Measurements from ENCODE around the gene PDZK1.
"Not testable (repeated sequence)": the region's sequence is repeated elsewhere in the genome, so short reads cannot be mapped to it uniquely, and the experiment has no call there.

PDZK1 gene

DNA sequence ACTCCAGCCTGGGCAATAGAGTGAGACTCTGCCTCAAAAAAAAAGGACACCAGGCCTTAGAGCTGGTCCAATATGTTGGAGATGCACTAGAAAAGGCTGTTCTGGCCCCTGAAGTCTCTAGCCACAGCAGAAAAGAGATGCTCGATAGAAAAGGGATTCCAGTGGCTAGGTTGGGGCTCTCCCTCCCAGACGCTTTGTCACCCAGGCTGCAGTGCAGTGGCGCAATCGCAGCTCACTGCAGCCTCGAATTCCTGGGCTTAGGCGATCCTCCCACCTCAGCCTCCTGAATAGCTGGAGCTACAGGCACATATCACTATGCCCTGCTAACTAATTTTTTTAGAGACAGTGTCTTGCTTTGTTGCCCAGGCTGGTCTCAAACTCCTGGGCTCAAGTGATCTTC lies 18.2 kb downstream of the PDZK1 start:
- TF ChIP-seq, protein P1, sequence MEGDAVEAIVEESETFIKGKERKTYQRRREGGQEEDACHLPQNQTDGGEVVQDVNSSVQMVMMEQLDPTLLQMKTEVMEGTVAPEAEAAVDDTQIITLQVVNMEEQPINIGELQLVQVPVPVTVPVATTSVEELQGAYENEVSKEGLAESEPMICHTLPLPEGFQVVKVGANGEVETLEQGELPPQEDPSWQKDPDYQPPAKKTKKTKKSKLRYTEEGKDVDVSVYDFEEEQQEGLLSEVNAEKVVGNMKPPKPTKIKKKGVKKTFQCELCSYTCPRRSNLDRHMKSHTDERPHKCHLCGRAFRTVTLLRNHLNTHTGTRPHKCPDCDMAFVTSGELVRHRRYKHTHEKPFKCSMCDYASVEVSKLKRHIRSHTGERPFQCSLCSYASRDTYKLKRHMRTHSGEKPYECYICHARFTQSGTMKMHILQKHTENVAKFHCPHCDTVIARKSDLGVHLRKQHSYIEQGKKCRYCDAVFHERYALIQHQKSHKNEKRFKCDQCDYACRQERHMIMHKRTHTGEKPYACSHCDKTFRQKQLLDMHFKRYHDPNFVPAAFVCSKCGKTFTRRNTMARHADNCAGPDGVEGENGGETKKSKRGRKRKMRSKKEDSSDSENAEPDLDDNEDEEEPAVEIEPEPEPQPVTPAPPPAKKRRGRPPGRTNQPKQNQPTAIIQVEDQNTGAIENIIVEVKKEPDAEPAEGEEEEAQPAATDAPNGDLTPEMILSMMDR (IDR thresholded peaks at IDR 0.05; ENCODE audit: low read length, missing control alignments): no peak
- no peak overlapping the region for H3K4me3 ChIP-seq (replicated peaks; ENCODE audit: low read depth, low read length)
- DNase-seq (ENCODE audit: low read depth): no peak

DNA sequence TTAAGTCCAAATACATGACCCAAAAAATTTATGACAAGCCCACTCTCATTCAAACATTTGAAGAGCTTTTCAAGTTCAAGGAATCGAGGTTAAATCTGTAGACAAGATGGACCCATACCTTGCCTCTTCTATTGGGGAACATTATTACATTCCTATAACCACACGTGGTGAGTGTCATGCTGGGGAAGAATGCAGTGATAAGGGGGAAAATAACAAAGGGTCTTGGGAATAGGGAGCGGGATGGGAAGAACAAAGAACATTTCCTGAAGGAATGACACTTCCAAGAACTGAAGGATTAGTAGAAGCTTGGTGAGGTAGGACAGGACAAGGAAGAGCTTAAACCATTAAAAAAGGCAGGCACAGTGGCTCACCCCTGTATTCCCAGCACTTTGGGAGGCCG lies 18.8 kb downstream of the PDZK1 start:
- TF ChIP-seq, protein P1 (IDR thresholded peaks at IDR 0.05; ENCODE audit: low read length, missing control alignments): no peak
- H3K4me3 ChIP-seq (replicated peaks; ENCODE audit: low read depth, low read length): no peak overlapping the region
- DNase-seq (ENCODE audit: low read depth): no peak

DNA sequence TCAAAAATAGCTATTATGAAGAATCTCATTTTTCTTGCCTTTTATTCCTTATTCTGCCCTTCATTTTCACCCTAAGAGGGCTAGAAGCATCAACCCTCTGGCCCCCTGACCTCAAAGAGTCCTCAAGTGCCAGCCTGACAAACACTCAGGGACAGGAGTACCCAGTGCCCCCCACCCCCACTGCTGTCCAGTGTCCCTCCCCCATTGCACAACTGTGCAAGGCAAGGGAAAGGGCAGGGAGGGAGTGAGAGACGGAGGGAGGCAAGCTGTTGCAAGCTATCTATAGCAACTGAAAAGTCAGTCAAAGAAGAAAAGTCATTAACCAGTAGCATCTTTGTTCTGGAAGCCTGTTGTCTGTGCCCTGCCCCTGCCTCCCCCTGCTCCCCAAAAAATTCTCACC lies 21.1 kb downstream of the PDZK1 start:
- not testable (repeated sequence) for DNase-seq (ENCODE audit: low read depth); H3K4me3 ChIP-seq (replicated peaks; ENCODE audit: low read depth, low read length)

DNA sequence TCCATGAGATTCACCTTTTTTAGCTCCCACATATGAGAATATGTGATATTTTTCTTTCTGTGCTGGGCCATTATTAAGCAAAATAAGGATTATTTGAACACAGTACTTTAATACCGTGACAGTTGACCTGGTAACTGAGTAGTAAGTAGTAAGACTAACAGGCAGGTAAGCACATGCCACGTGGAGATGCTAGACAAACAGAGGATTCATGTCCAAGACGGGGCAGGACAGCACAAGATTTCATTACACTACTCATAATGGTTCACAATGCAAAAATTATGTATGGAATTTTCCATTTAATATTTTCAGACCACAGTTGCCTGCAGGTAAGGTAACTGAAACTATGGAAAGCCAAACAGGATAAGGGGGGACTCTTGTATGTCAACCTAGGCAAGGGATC lies 22.3 kb downstream of the PDZK1 start:
- DNase-seq (ENCODE audit: low read depth); H3K4me3 ChIP-seq (replicated peaks; ENCODE audit: low read depth, low read length): not testable (repeated sequence)

DNA sequence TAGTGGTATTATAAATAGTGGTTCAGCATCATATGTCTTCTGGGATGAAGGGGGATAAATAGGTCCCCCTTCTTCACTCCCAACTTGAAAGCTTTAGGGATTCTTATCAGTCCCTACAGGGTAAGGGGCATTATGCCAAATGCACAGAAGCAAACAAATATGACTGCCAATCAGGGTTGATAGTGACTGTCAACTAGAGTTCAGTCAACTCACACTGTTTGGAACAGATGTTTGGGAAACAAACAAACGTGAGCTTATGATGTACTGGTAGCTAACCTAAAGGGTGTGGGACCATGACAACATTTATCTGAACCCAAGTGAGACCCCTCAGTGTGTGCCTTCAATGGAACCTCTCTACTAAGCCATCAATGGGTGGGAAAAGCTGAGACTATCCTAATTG lies 34.0 kb downstream of the PDZK1 start:
- not testable (repeated sequence) for H3K4me3 ChIP-seq (replicated peaks; ENCODE audit: low read depth, low read length); DNase-seq (ENCODE audit: low read depth)

DNA sequence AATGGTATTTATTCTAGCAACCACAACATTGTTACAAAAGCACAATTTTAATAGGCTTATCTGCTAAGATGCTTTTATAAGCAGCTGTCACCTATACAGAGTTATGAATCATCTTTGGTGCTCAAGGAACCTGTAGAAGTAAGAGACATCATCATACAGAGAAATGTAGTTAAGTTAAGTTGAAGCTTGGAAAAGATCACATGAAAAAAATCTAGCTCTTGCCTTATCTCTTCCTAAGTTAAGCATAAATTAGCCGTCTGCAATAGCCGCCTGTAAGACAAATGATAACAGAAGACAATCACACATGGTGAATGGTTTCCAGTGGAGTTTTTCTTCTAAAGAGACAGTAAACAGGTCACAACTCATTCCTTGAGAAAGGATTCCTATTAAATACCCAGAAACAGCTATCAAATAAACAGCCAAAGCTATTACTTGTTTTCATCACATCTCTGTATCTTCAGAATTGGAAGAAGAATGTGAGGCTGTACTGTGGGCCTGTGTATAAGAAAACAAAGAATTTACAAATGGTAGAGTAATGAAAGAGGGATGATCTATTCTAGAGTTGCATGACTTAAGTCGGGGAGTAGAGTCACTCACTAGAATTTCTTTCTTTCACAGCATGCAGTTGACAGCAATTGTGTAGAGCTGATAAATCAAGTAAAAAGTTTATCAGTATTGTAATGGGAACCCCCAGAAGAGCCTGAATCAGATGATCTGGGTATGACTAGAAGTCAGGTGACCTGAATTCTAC lies 36.0 kb downstream of the PDZK1 start:
- not testable (repeated sequence) for DNase-seq (ENCODE audit: low read depth); H3K4me3 ChIP-seq (replicated peaks; ENCODE audit: low read depth, low read length)

DNA sequence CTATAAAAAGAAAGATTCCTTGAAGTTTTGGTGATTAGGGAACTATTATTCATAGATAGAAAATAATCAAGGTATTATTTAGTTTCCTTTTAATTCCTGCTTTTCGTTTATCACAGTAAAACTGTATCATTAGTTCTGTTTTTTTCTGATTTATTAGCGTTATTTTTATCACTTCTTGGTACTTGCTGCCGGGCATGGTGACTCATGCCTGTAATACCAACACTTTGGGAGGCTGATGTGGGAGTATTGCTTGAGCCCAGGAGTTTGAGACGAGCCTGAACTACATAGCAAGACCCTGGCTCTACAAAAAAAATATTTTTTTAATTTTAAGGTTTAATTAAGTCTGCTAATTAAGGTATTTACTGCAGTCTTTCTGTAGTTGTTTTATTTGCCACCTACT lies 42.2 kb downstream of the PDZK1 start:
- DNase-seq (ENCODE audit: low read depth): peak; percentile 16

DNA sequence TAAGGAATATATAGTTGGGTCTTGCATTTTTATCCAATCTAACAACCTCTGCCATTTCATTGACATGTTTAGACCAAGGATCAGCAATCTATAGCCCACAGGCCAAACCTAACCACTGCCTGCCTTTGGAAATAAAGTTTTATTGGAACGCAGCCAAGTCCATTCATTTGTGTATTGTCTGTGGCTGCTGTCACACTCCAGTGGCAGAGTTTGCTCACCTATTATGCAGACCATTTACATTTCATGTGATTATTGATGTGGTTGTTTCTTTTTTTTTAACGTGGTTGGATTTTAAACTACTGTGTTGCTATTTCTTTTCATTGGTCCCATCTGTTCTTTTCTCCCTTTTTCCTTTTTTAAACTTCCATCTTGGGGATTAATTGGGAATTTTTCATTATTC lies 44.7 kb downstream of the PDZK1 start:
- not testable (repeated sequence) for H3K4me3 ChIP-seq (replicated peaks; ENCODE audit: low read depth, low read length); DNase-seq (ENCODE audit: low read depth)

More for the DNA sequence above, 42.2 kb downstream of the PDZK1 start:
- H3K4me3 ChIP-seq (replicated peaks; ENCODE audit: low read depth, low read length): not testable (repeated sequence)

DNA sequence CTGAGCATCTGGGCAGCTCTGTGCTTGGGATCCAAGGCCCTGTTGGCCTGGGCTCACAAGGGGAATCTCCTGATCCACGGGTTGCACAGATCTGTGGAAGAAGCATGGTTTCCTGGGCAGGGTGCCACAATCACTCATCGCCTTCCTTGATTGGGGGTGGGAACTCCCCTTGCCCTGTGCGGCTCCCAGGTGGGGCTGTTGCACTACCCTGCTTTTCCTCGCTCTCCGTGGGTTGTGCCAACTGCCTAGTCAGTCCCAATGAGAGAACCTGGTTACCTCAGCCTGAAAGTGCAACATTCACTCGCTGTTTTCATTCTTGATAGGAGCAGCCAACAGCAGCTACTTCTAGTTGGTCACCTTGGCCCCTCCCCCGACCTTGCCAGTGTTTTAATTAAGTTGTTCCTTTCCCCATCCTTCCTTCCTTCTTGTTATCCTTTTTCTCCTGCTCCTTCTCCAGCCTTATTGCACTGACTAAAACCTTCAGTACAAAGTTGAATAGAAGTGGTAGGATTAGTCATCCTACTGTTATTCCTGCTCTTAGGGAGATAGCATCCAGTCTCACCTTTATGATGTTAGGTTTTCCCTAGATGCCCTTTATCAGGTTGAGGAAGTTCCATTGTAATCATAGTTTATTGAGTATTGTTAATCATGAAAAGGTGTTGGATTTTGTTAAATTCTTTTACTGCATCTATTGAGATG lies 50.8 kb downstream of the PDZK1 start:
- not testable (repeated sequence) for DNase-seq (ENCODE audit: low read depth)

DNA sequence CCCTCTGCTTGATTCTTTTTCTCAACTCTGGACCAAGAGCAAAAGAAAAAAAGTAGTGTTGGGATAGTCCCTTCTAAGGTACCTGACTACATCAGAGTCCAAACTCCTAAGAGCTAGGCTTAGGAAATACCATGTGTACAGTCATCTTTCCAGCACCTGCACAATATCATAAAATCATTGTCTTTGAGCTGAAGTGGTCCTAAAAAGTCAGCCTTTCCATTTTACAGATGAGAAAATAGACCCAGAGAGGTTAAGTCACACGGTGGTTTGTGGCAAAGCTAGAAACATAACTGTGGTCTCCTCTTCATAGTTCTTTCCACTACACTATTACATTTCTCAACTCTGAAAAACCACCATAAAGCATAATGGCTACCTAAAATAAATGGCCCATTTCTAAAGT lies 63.2 kb downstream of the PDZK1 start:
- DNase-seq (ENCODE audit: low read depth); H3K4me3 ChIP-seq (replicated peaks; ENCODE audit: low read depth, low read length): not testable (repeated sequence)

More for the DNA sequence above, 50.8 kb downstream of the PDZK1 start:
- not testable (repeated sequence) for H3K4me3 ChIP-seq (replicated peaks; ENCODE audit: low read depth, low read length)

DNA sequence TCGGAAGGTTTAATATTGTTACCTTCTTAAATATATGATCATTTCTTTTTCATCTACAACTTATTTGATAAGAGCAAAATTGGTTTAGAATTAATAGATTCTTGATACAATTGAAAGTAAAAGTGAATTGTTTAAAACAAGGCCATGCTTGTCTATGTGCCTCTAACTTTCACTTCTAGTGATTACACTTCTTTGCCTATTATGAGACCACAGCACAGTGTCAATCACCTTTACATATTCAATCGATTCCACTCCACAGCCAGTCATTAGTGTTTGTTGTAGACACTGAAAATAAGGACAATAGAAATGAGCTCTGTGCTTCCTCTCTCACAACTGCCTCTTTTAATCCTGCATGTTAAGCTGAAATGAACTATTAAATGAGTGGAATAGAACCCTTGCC lies 65.3 kb downstream of the PDZK1 start:
- H3K4me3 ChIP-seq (replicated peaks; ENCODE audit: low read depth, low read length); DNase-seq (ENCODE audit: low read depth): not testable (repeated sequence)

DNA sequence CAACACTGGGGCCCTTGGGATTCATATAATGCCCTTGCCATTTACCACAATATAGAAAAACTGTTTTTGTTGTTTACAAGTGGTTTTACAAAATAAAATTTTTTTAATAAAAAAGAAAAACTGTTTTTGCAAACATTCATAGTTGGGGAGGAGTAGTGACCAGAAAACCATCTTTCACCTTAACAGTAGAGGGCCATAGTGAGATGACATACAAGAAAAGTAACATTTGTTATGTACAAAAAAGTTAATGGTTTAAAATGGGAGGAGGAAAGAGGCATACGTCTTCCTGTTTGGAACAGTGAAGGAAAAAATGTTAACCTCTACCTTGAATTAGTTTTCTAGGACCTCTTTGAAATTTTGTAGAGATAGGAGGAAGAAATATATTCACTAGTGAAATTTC lies 70.9 kb downstream of the PDZK1 start:
- not testable (repeated sequence) for H3K4me3 ChIP-seq (replicated peaks; ENCODE audit: low read depth, low read length); DNase-seq (ENCODE audit: low read depth)

DNA sequence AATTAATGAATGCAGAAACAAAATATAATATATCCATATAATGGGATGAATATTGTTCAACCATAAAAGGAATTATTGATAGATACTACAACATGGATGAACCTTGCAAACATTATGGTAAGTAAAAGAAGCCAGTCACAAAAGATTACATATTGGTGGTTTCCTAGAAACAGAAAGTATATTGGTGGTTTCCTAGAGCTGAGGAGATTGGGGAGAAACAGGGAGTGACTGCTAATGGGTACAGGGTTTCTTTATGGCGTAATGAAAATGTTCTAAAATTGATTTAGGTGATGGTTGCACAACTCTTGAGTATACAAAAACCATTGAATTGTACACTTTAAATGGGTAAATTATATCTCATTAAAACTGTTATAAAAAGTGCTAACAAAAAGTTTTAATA lies 85.0 kb downstream of the PDZK1 start:
- not testable (repeated sequence) for H3K4me3 ChIP-seq (replicated peaks; ENCODE audit: low read depth, low read length); DNase-seq (ENCODE audit: low read depth)
